Endothelial cell of umbilical vein (primary cell): Measurements from ENCODE around the gene CLIC1.

Experiments used
- POLR2A ChIP-seq: IDR thresholded peaks from 2 replicates; pipeline ENCODE4 v1.6.1; 2012; ENCODE audit warnings: low read depth, mild to moderate bottlenecking, control low read depth, low read length
- POLR2AphosphoS5 ChIP-seq: IDR thresholded peaks from 2 replicates; pipeline ENCODE4 v1.6.1; 2012; ENCODE audit warnings: low read depth, mild to moderate bottlenecking, control low read depth, low read length, moderate library complexity; ENCODE audit not compliant: insufficient read depth

DNA sequence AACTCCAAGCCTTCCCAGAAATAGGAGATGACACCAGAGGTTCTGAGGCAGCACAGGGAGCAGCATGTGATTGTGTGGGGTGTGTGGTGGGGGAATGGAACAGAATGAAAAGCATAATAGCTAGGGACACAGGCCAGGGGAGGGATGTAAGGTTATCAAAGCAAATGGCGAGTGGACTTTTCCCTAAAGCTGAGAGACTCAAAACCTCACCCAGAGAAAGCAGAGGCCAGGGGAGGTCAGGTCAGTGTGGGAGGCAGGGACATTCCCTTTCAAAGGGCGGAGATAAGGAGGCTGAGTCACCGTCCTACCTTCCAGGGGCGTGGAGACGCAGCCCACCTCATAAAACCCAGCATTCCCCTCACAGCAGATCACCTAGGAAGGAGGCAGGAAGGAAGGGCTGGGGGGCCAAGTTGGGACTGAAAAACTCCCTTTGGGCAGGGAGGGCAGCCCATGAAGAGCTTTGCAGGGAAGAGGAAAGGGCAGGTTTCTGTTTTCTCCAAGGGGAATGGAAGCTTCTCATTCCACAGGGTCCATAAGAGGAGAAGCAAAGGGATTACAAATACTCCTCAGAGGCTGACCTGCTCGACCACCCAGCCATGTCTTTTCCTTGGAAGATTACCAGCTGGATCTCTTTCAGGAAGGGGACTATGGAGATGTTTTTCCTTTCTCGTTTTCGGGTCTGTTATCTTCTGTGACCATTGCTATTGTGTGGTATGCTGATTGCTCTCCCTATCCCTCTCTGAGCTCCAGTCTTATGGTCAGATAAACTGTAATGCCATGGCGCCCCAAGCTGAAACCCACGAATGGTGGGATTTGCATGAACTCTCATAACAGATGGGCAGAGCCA is 45.9 kb downstream of the CLIC1 start:
- no peak for TF ChIP-seq POLR2A
- TF ChIP-seq POLR2AphosphoS5 = no peak
